ENCODE results near the gene ACBD4.

DNA sequence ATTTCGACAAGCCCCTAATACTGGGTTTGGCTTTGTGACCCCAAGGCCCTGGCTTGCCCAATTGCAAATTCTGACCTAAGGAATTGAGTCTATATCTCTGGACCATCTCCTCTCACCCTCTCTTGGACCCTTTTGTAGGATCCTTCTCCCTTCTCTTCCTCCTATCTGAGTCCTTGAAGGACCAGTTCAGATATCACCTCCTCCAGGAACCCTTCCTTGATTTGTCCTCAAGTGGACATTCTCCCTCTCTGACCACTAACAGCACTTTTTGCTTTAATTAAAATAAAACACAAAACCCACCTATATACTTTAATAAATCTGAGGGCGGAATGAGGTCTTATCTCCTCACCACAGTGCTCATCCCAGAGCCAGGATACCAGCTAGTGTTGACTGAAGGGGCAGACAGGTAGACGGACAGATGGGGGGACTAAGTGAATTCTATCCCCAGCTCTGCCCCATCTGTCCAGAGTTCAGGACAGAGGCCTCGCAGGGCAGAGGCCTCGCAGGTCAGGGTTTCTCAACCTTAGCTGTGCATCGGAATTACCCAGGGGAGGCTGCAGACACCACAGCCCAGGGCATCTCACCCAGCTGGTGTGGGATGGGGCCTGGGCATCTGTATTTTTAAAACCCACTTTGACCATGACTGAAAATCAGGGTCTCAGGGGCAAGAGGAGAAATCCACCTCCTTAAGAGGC, 12.3 kb upstream of the ACBD4 start:
- TF ChIP-seq BHLHE40 (IDR thresholded peaks at IDR 0.05; ENCODE audit: low read depth, low read length) = no peak
- TF ChIP-seq, protein P1, sequence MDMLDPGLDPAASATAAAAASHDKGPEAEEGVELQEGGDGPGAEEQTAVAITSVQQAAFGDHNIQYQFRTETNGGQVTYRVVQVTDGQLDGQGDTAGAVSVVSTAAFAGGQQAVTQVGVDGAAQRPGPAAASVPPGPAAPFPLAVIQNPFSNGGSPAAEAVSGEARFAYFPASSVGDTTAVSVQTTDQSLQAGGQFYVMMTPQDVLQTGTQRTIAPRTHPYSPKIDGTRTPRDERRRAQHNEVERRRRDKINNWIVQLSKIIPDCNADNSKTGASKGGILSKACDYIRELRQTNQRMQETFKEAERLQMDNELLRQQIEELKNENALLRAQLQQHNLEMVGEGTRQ (IDR thresholded peaks at IDR 0.05; ENCODE audit: low read depth, low read length) = no peak
- no peak for TF ChIP-seq RAD21 (IDR thresholded peaks at IDR 0.05; ENCODE audit: low read length)
- TF ChIP-seq, protein P2, sequence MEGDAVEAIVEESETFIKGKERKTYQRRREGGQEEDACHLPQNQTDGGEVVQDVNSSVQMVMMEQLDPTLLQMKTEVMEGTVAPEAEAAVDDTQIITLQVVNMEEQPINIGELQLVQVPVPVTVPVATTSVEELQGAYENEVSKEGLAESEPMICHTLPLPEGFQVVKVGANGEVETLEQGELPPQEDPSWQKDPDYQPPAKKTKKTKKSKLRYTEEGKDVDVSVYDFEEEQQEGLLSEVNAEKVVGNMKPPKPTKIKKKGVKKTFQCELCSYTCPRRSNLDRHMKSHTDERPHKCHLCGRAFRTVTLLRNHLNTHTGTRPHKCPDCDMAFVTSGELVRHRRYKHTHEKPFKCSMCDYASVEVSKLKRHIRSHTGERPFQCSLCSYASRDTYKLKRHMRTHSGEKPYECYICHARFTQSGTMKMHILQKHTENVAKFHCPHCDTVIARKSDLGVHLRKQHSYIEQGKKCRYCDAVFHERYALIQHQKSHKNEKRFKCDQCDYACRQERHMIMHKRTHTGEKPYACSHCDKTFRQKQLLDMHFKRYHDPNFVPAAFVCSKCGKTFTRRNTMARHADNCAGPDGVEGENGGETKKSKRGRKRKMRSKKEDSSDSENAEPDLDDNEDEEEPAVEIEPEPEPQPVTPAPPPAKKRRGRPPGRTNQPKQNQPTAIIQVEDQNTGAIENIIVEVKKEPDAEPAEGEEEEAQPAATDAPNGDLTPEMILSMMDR (conservative IDR thresholded peaks at IDR 0.05; ENCODE audit: low read depth, low read length) = no peak
- TF ChIP-seq POLR2A (IDR thresholded peaks at IDR 0.05; ENCODE audit: low read depth, low read length) = no peak
- no peak for TF ChIP-seq RFX5 (IDR thresholded peaks at IDR 0.05; ENCODE audit: low read depth, low read length)
- no peak for TF ChIP-seq SMC3 (IDR thresholded peaks at IDR 0.05; ENCODE audit: low read depth, low read length)
- TF ChIP-seq, protein P3, sequence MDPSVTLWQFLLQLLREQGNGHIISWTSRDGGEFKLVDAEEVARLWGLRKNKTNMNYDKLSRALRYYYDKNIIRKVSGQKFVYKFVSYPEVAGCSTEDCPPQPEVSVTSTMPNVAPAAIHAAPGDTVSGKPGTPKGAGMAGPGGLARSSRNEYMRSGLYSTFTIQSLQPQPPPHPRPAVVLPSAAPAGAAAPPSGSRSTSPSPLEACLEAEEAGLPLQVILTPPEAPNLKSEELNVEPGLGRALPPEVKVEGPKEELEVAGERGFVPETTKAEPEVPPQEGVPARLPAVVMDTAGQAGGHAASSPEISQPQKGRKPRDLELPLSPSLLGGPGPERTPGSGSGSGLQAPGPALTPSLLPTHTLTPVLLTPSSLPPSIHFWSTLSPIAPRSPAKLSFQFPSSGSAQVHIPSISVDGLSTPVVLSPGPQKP (IDR thresholded peaks at IDR 0.05; ENCODE audit: borderline replicate concordance, low read depth, low read length) = no peak
- no peak for TF ChIP-seq CEBPB (IDR thresholded peaks at IDR 0.05; ENCODE audit: low read depth, low read length)
- TF ChIP-seq FOS (IDR thresholded peaks at IDR 0.05; ENCODE audit: low read depth, low read length) = no peak

All from IMR-90 (cell line).